AG20443 (cell line): Measurements from ENCODE around the gene CARD9.
A peak's percentile ranks its signal among the peaks of the same experiment; 100 is the strongest.

Source experiments
- DNase-seq: peaks from one replicate; pipeline ENCODE4 v3.0.0; 2012; ENCODE audit warnings: low spot score, mixed read lengths

CARD9 gene

DNA sequence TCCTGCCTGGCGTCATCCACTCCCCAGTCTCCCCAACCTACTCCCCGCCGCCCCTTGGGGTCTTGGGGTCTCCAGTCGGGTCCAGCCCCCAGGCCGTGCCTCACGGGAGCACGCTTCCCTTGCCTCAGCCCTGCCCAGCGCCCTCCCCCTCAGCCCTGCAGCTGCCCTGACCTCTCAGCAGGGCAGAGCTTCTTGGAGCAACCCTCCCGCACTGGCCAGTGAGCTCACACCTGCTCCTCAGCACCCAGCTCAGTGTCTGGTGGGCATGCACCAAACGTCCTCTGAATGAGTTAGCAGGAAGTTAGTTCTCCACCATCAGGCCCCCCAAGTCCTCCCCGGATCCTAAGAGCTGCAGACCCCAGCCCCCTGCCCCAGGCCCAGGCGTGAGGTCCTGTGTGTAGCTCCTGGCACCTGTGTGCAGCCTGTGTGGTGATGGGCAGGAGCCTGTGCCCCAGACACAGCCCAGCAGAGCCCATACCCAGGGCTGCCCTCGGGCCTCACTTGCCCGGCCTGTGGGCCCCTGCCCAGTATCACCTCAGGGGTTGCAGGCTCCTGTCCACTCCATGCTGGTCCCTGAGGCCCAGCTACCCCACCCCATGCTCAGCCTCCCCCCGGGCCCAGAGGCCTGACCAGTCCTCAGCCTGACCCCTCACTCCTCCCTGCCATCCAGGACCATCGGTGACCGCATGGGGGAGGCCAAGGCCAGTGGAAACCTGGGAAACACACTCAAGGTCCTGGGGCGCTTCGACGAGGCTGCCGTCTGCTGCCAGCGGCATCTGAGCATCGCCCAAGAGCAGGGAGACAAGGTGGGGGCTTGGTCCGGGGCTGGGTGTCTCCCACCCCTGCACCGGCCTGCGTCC lies 37.9 kb downstream of the CARD9 start:
- DNase-seq, result no peak

DNA sequence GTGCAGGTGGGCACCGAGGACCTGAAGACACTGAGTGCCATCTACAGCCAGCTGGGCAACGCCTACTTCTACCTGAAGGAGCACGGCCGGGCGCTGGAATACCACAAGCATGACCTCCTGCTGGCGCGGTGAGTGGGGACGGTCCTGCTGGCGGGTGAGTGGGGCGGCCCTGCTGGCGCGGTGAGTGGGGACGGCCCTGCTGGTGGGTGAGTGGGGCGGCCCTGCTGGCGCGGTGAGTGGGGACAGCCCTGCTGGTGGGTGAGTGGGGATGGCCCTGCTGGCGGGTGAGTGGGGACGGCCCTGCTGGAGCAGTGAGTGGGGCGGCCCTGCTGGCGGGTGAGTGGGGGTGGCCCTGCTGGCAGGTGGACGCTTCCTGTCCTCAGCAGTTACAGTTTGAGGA lies 38.9 kb downstream of the CARD9 start:
- DNase-seq, result no peak

DNA sequence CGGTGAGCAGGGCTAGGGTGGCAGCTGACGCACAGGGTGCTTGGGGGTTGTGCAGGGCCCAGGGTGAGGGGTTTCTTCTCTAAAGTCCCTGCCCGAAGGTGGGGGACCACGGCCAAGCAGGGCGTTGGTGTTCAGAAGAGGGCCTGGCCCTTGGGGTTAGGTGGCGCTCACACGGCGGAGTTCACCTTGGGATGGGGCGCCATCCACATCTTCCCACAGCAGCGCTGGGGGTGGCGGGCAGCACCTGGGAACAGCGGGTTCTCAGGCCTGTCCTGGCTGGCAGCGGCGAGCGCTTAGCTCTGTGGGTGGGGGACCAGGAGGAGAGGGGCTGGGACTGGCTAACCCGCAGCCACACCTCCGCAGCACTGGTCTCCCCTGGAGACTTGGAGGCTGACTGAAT lies 40.0 kb downstream of the CARD9 start:
- DNase-seq, result no peak

GRCh38 chr9:136333045-136333444 lies 40.4 kb downstream of the CARD9 start:
- no peak for DNase-seq

DNA sequence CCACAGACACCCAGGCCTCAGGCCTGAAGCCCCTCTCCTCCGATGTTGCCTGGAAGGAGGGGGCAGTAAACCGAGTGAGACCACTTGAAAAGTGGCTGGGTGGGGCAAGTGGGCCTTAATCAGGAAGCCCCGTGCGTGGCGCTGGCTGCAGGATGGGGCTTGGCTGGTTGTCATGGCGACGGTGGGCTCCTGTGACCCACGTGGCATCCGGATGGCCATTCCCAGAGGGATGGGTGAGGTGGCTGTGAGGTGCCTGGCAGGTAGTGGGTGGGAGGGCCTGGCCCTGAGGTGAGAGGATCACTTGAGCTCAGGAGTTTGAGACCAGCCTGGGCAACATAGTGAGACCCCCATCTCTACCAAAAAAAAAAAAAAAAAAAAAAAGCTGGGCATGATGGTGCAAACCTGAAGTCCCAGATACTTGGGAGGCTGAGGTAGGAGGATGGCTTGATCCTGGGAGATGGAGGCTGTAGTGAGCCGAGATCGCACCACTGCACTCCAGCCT lies 40.9 kb downstream of the CARD9 start:
- DNase-seq, result no peak

GRCh38 chr9:136331556-136332481 lies 41.6 kb downstream of the CARD9 start:
- DNase-seq, result no peak

GRCh38 chr9:136331030-136331429 lies 42.4 kb downstream of the CARD9 start:
- no peak for DNase-seq

DNA sequence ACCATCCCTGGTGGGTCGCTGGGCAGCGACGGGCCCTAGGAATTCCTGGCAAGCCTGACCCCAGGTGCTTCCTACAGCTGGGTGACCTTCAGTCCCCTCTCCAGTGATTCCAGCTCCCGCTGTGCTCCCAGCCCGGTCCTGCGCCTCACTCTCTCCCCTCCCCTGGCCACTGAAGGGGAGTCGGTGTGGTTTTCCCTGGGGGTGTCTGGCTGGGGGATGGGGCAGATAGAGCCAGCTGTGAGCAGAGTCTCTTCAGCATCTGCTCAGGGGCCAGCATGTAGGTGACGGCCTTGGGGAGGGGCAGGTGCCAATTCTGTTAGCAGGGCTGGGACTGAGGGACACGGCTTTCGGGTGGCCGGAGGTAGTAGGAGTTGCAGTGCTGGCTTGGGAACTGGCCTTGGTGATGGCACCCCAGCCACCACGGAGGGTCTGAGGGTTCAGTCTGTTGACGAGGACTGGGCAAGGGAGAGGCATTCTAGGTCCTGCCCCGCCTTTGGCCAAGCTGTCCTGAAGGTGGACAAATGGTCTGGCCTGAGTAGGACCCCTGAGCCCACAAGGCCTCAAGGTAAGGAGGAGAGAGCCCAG lies 43.0 kb downstream of the CARD9 start:
- no peak for DNase-seq

DNA sequence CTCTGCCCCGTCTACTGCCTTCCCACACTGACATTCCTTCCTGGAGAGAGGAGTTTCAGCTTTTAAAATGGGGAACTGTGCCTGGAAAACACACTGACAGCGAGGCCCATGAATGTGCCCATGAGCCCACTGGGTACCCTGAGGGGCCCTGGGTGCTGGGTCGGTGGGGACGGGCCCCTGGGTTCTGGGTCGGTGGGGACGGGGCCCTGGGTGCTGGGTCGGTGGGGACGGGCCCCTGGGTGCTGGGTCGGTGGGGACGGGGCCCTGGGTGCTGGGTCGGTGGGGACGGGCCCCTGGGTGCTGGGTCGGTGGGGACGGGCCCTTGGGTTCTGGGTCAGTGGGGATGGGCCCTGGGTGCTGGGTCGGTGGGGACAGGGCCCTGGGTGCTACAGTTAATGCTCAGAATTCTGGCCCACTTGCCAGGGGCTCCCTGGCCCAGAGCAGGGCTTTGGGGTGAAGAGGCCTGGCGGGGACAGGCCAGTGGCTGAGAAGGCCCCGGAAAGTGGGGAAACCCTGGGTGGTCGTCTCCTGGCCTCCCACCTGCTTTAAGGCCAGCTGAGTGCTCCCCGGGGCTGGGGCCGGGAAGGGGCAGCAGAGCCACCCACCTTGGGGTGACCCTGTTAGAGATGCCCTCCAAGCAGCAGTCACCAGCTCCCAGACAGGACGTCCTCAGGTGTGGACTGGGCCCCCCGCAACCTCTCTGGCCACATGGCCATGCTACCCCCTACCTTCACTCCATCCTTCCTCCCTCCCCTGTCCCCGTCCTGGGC lies 43.6 kb downstream of the CARD9 start:
- no peak for DNase-seq

- DNase-seq, result no peak
Observed at GRCh38 chr9:136329211-136329627, 44.2 kb downstream of the CARD9 start.

GRCh38 chr9:136328622-136329041 lies 44.8 kb downstream of the CARD9 start:
- DNase-seq, result peak; percentile 65

DNA sequence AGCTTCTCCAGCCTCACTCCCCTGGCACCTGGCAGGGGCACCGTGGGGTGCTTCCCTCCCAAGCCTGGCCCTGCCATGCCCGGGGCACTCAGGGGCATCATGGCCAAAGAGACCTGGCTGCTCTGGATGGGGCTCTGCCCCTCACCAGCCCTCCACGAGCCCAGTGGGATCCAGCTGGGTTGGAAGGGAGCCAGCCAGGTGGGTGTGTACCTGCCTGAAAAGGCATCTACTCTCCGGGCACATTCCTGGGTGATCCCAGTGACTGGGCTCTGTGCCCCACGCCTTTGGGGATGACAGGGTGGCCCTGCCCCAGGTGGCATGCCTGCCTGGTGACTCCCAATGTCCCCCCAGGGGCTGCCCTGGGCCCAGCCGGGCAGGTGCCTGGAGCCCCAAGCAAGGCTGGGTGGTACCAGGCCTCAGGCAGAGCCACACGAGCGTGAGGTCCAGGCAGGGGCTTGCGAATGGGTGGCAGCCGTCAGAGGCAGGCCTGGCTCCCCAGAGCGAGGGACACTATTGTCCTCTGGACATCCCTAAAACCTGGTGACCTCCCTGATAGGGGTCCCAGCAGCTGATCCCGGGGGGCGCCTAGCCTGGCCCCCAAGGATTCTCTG lies 45.4 kb downstream of the CARD9 start:
- peak; percentile 36 for DNase-seq

- DNase-seq, result peak; percentile 91
Observed at GRCh38 chr9:136327304-136327974, 46.0 kb downstream of the CARD9 start, which contains the start of gene GPSM1. GPSM1 (plus strand) TSS chr9:136327539; CDS start chr9:136327696, 157 bp downstream.

- no peak for DNase-seq
Observed at GRCh38 chr9:136326761-136327303, 46.6 kb downstream of the CARD9 start.

DNA sequence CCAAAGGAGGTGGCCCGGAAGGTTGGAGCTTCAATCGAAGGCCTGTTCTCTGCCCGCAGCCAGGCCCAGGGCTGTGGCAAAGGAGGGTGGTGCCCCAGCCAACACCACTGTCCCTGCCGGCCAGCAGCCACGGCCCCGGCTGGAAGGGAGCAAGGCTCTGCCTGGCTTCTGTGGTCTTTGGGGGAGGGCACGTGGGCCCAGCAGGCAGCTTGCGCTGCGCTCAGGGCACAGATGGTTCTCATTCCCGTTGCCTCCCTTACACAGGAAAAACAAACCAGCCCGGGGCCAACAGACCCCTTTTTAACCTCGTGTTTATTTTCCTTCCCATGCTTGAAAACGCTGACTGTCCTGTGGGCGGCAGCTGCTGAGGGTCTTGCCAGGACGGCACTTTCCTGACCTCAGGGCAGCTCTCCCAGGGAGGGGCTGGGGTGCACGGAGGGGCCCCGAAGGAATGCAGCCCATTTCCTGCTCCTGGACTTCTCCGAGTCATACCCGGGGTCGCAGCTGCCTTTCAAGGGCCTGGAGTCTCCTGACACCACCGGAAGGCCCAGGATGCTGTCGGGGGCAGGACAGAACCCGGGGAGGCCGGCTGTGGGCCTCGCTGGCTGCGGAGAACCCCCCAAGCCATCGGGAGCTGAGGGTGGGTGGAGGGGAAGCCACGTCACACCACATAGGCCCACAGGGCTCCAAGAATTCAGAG lies 47.3 kb downstream of the CARD9 start:
- peak; percentile 89 for DNase-seq

GRCh38 chr9:136325358-136325757 lies 48.1 kb downstream of the CARD9 start:
- no peak for DNase-seq

DNA sequence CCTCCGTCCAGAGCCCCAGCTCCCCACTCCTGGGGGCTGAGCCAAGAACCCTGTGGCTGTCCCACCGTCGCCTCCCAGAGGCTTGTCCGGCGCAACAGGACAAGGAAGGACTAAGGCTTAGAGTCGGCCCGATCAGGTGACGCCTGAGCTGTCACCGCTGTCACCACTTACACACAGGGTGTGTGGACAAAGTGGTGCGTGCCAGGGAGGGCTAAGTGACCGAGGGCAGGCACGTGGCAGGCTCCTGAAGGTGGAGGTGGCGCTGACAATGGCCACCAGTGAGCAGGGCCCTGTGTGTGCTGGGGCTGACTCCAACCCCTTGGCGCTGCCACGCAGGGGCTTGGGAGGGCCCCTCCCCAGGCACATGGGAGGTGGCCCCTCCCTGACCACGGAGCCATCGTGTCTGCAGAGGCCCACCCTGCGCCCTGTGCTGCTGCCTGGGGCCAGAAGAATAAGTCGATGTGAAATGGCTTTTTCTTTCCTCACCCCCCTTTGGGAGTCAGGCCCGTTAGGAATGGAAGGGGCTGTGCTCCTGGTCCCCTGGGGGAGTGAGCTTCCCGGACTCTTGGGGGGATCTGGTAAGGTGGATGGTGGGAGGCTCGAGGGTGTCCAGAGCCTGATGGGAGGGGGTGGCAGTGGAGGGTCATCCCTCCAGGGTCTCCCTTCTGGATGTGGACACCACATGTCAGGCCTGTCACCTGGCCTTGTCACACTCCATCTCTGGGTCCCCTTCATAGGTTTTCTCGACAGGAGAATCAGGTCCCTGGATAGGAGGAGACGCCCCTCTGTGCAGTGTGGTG lies 48.8 kb downstream of the CARD9 start:
- no peak for DNase-seq

DNA sequence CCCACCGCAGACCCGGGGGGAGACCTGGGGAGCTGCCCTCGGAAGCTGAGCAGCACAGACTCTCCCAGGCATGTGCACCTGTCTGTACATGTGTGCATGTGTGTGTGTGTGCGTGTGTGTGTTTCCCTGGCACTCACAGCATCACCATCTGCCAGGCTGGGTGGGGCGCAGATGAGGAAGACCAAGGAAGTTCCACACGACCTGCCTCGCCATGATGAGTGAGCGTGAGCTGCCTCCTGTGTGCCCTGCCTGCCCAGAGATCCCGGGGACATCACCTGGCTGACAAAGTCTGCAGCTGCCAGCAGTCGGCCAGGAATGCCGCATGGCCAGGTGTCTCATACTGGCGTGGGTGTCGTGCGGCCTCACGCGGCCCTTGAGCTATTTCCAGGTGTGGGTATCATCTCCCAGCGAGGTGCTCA lies 50.1 kb downstream of the CARD9 start:
- no peak for DNase-seq
